ENCODE measurements around the gene ZPBP2.

Gene ZPBP2

DNA sequence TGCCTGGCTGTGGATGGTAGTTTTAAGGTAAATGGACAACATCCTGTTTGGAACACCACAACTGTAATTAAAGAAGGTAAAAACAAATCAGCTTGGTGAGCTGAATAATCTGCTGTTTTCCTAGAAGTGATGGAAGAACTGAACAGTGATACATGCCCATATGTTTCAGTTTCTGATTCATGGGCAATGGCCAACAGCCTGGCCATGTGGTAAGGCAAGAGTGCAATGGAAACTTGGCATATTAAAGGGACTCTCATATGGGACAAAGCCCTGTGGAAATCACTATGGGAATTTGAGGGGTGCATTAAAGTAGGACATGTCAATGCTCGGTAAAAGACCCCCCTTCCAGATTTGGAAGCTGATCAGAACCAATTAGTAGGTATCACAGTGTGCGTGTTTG is 41.7 kb upstream of the ZPBP2 start:
- no peak overlapping the region for H3K4me3 ChIP-seq (ENCODE audit: control insufficient read depth, low read depth, low read length)
- no peak for DNase-seq (ENCODE audit: low read depth)

DNA sequence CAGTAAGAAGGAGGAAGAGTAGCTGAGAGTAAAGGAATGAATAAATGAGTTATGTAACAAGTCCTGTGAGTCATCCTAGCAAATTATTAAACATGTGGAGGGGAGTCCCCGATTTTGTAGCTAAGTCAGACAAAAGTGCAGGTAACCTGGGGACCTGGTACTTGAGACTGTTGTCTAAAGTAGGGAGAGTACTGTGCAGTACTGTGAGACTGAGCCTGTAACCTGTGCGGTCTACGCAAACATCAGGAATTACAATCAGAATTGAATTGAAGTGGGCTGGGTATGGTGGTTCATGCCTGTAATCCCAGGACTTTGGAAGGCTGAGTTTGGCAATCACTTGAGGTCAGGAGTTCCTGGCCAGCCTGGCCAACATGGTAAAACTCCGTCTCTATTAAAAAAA is 39.6 kb upstream of the ZPBP2 start:
- TF ChIP-seq, protein P1, sequence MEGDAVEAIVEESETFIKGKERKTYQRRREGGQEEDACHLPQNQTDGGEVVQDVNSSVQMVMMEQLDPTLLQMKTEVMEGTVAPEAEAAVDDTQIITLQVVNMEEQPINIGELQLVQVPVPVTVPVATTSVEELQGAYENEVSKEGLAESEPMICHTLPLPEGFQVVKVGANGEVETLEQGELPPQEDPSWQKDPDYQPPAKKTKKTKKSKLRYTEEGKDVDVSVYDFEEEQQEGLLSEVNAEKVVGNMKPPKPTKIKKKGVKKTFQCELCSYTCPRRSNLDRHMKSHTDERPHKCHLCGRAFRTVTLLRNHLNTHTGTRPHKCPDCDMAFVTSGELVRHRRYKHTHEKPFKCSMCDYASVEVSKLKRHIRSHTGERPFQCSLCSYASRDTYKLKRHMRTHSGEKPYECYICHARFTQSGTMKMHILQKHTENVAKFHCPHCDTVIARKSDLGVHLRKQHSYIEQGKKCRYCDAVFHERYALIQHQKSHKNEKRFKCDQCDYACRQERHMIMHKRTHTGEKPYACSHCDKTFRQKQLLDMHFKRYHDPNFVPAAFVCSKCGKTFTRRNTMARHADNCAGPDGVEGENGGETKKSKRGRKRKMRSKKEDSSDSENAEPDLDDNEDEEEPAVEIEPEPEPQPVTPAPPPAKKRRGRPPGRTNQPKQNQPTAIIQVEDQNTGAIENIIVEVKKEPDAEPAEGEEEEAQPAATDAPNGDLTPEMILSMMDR (conservative IDR thresholded peaks at IDR 0.05; ENCODE audit: control insufficient read depth, insufficient read depth, low read depth, low read length): no peak
- no peak overlapping the region for H3K4me3 ChIP-seq (ENCODE audit: control insufficient read depth, low read depth, low read length)
- no peak for DNase-seq (ENCODE audit: low read depth)

More for the DNA sequence above, 41.7 kb upstream of the ZPBP2 start:
- TF ChIP-seq, protein P1 (conservative IDR thresholded peaks at IDR 0.05; ENCODE audit: control insufficient read depth, insufficient read depth, low read depth, low read length): no peak

DNA sequence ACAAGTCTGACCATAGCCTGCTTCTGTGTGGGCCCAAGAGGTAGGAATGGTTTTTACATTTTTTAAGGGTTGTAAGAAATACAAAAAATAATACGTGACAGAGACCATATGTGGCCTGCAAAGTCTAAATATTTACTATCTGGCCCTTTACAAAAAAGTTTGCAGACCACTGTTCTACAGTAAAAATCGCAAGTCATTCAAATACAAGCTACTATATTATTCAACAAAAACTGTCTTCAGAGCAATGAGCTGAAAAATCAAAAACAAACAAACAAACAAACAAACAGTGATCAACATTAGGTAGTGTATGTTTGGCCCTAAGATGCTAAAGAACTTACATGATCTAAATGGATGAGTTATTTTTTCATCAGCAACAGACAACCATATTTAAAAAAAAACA is 36.4 kb upstream of the ZPBP2 start:
- TF ChIP-seq, protein P1 (conservative IDR thresholded peaks at IDR 0.05; ENCODE audit: control insufficient read depth, insufficient read depth, low read depth, low read length): no peak
- DNase-seq (ENCODE audit: low read depth): no peak
- H3K4me3 ChIP-seq (ENCODE audit: control insufficient read depth, low read depth, low read length): no peak overlapping the region

DNA sequence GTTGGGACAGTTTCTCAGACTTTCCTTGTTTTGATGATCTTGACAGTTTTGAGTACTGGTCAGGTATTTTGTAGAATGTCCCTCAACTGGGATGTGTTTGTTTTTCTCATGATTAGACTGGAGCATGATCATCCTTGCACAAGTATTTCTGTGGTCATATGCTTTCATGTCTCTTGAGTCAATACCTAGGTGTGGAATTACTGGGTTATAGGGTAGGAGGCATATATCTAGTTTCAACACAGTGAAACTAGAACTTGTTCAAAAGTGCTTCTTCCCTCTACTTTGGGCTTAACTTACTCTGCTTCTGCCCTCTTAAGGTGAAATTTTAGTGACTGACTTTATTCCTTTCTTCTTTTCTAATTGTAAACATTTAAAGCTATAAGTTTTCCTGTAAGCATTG is 34.0 kb upstream of the ZPBP2 start:
- H3K4me3 ChIP-seq (ENCODE audit: control insufficient read depth, low read depth, low read length): no peak overlapping the region
- DNase-seq (ENCODE audit: low read depth): no peak
- TF ChIP-seq, protein P1 (conservative IDR thresholded peaks at IDR 0.05; ENCODE audit: control insufficient read depth, insufficient read depth, low read depth, low read length): no peak

DNA sequence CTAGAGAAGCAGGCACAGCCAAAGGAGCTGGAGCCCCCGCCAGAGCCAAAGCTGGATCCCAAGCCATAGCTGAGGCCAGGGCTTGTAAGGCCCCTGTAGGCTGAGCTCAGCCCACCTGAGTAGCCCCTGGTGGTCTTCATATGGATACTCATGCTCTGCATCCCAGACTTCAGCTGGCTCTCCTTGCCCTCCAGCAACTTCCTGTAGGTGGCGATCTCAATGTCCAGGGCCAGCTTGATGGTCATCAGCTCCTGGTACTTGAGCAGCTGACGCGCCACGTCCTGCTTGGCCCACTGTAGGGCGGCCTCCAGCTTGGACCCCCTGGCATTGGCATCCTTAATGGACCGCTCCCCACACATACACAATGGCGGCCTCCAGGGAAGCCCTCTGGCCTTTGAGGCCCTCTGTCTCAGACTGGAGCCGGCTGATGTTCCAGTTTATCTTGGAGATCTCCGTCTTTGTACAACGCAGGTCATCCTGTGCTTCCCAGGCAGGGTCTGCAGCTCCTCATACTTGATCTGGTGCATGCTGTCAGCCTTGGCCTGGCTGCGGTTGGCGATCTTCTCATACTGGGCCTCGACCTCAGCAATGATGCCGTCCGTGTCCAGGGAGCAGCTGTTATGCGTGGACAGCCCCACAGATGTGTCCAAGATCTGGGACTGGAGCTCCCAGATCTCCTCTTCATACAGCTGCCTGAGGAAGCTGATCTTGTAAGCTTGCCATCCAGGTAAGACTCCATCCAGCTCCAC is 32.8 kb upstream of the ZPBP2 start:
- DNase-seq (ENCODE audit: low read depth): no peak
- TF ChIP-seq, protein P1 (conservative IDR thresholded peaks at IDR 0.05; ENCODE audit: control insufficient read depth, insufficient read depth, low read depth, low read length): no peak

DNA sequence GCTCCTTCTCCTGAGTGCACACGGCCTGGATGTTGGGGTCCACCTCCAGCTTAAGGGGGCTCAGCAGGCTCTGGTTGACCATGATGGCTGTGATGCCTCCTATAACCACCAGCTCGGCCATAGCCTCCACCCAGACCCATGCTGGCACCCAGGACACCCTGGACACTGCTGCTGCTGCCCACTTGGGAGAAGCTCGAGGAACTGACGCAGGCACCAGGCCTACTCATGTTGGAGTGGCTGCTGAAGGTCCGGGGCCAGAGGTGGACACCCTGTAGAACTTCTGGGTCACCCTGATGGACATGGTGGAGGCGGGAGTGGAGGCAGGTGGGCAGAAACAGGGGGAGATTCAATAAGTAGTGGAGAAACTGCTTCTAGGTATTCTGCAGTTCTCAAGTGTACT is 31.9 kb upstream of the ZPBP2 start:
- DNase-seq (ENCODE audit: low read depth): no peak
- TF ChIP-seq, protein P1 (conservative IDR thresholded peaks at IDR 0.05; ENCODE audit: control insufficient read depth, insufficient read depth, low read depth, low read length): no peak
- no peak overlapping the region for H3K4me3 ChIP-seq (ENCODE audit: control insufficient read depth, low read depth, low read length)

More for the DNA sequence above, 32.8 kb upstream of the ZPBP2 start:
- H3K4me3 ChIP-seq (ENCODE audit: control insufficient read depth, low read depth, low read length): no peak overlapping the region
